Astrocyte of the spinal cord (primary cell): Measurements from ENCODE around the gene BCL6.

Experiments used
- DNase-seq: peaks from one replicate; pipeline ENCODE4 v3.0.0; 2011; ENCODE audit warnings: low read depth, low spot score
- H3K4me3 ChIP-seq: 2 replicates; pipeline ENCODE4 v1.5.1; 2011; ENCODE audit warnings: low read depth, mild to moderate bottlenecking, low read length, moderate library complexity
- CTCF ChIP-seq: IDR thresholded peaks from 2 replicates; pipeline ENCODE4 v1.5.1; 2012; ENCODE audit warnings: low read depth, mild to moderate bottlenecking, low read length, inconsistent platforms
- in situ Hi-C: cut with HindIII; loops from 2 replicates; pipeline ENCODE4 v1.10.0; 2017; ENCODE audit warnings: low sequenced_read_pairs

Gene BCL6

GRCh38 chr3:187783098-187783497, 37.8 kb upstream of the BCL6 start:
- no peak for TF ChIP-seq CTCF
- H3K4me3 ChIP-seq, result no peak overlapping the region
- DNase-seq, result peak; percentile 93
- in situ Hi-C loops, result no loop called here

GRCh38 chr3:187782006-187782405, 36.7 kb upstream of the BCL6 start:
- H3K4me3 ChIP-seq, result no peak overlapping the region
- TF ChIP-seq CTCF, result no peak
- in situ Hi-C loops, result no loop called here
- DNase-seq, result no peak

- H3K4me3 ChIP-seq, result no peak overlapping the region
- in situ Hi-C loops, result no loop called here
- no peak for TF ChIP-seq CTCF
Observed at GRCh38 chr3:187781001-187781400, 35.7 kb upstream of the BCL6 start.

GRCh38 chr3:187778726-187779125, 33.5 kb upstream of the BCL6 start:
- in situ Hi-C loops, result no loop called here
- DNase-seq, result no peak
- no peak overlapping the region for H3K4me3 ChIP-seq
- TF ChIP-seq CTCF, result no peak

More at GRCh38 chr3:187781001-187781400, 35.7 kb upstream of the BCL6 start:
- no peak for DNase-seq

GRCh38 chr3:187777331-187777941, 32.2 kb upstream of the BCL6 start:
- in situ Hi-C loops, result no loop called here
- TF ChIP-seq CTCF, result no peak
- no peak overlapping the region for H3K4me3 ChIP-seq
- peak; percentile 9 for DNase-seq

- TF ChIP-seq CTCF, result no peak
- DNase-seq, result no peak
- no peak overlapping the region for H3K4me3 ChIP-seq
- in situ Hi-C loops, result no loop called here
Observed at GRCh38 chr3:187775549-187775948, 30.3 kb upstream of the BCL6 start.
